BLaER1 (cell line): ENCODE measurements around the gene NDUFS8.
A peak's percentile ranks its signal among the peaks of the same experiment; 100 is the strongest.

Experiments
- H3K27ac ChIP-seq: shearing (Covaris generic); formaldehyde crosslinking; 2 replicates; pipeline ENCODE4 v1.8.1; 2022
- H3K27me3 ChIP-seq: shearing (Covaris generic); formaldehyde crosslinking; 2 replicates; pipeline ENCODE4 v1.8.1; 2022
- H3K36me3 ChIP-seq: shearing (Covaris generic); formaldehyde crosslinking; 2 replicates; pipeline ENCODE4 v1.8.1; 2022
- H3K4me1 ChIP-seq: shearing (Covaris generic); formaldehyde crosslinking; 2 replicates; pipeline ENCODE4 v1.8.1; 2022
- H3K4me2 ChIP-seq: shearing (Covaris generic); formaldehyde crosslinking; 2 replicates; pipeline ENCODE4 v1.8.1; 2022
- H3K4me3 ChIP-seq: shearing (Covaris generic); formaldehyde crosslinking; 2 replicates; pipeline ENCODE4 v1.8.1; 2022
- H3K9ac ChIP-seq: shearing (Covaris generic); formaldehyde crosslinking; 2 replicates; pipeline ENCODE4 v1.8.1; 2022
- H3K9me3 ChIP-seq: shearing (Covaris generic); formaldehyde crosslinking; 2 replicates; pipeline ENCODE4 v1.8.1; 2022
- H4K20me1 ChIP-seq: shearing (Covaris generic); formaldehyde crosslinking; 2 replicates; pipeline ENCODE4 v1.8.1; 2022
- Cebpa-rat ChIP-seq: shearing (Covaris generic); IDR thresholded peaks from 2 replicates; pipeline ENCODE4 v1.8.1; 2022

NDUFS8 gene

DNA sequence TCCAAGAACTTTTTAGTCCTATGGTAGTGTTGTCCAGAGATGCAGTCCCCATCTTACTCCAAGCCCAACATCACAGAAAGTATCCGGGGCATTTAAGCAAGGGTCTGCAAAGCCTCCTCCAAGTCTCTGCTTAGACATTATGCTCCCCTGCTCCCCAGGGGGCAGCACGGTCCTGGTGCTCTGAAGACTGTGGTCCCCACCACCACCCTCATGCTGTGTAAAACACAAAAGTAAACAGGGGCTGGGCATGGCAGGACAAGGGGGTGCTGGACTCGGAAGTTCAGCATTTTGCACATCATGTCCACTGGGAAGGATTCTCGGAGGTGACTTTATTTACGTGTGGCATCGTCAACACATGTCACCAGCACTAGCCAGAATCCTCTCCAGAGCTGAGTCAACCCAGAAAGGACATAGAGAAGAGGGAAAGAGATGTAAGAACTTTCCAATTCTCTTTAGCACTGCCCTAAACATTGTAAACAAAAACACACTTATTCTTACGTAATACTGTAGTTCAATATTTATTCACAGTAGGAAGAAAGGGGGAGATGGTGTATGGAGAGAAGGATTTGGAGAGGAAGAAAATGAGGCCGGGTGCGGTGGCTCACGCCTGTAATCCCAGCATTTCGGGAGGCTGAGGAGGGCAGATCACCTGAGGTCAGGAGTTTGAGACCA is 46.0 kb downstream of the NDUFS8 start:
- Histone ChIP-seq H3K27me3 (no peaks in the 10 kb centered on the region), H3K36me3 (peaks cover 71% of the 10 kb centered on the region), H3K4me2 (no peak overlapping the region), H3K27ac (no peak overlapping the region), H4K20me1 (peaks cover 39% of the 10 kb centered on the region; the same call in 1 of the 2 replicates), H3K4me1 (peaks cover 39% of the 10 kb centered on the region), H3K4me3 (no peak overlapping the region), H3K9ac (no peak overlapping the region), H3K9me3 (no peaks in the 10 kb centered on the region)
- TF ChIP-seq Cebpa-rat: 0 out of 2 replicates have a peak, but pooled peaks have one; percentile 40

- Histone ChIP-seq H3K4me3 (no peak overlapping the region), H3K27me3 (no peaks in the 10 kb centered on the region), H3K9ac (no peak overlapping the region), H3K36me3 (peaks cover 63% of the 10 kb centered on the region), H3K4me2 (peak overlapping the region; percentile 69), H3K9me3 (no peaks in the 10 kb centered on the region), H3K27ac (peak overlapping the region; percentile 28; the same call in 1 of the 2 replicates), H4K20me1 (peaks cover 38% of the 10 kb centered on the region), H3K4me1 (peaks cover 34% of the 10 kb centered on the region)
- no peak for TF ChIP-seq Cebpa-rat
Measured at GRCh38 chr11:68077617-68078582, 47.4 kb downstream of the NDUFS8 start.

- Histone ChIP-seq H3K27me3 (no peaks in the 10 kb centered on the region), H3K27ac (no peak overlapping the region), H3K9me3 (no peaks in the 10 kb centered on the region), H3K4me3 (no peak overlapping the region), H3K9ac (no peak overlapping the region), H4K20me1 (peaks cover 37% of the 10 kb centered on the region), H3K36me3 (peaks cover 41% of the 10 kb centered on the region), H3K4me2 (no peak overlapping the region), H3K4me1 (peaks cover 34% of the 10 kb centered on the region)
- no peak for TF ChIP-seq Cebpa-rat
Measured at GRCh38 chr11:68080860-68081259, 50.4 kb downstream of the NDUFS8 start.

DNA sequence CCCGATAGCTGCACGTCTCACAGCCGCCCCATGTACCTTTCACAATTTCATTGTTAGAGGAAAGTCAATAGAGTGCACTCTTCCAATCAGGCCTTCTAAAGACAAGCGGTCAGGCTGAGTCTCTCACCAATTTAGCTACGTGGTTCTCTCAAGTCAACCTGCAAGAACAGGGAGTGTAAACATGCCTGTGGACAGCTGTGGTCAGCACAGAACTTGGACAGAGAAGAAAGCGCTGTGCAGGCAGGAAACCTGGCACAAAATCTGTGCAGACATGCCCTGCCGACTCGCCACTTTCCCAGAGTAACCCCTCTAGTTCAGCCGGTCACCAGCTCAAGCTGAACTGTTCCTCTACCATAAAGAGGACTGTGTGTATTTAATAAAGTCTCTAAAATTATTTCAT is 51.2 kb downstream of the NDUFS8 start:
- Histone ChIP-seq H3K27me3 (no peaks in the 10 kb centered on the region), H3K27ac (no peak overlapping the region), H3K9me3 (no peaks in the 10 kb centered on the region), H3K4me1 (peaks cover 31% of the 10 kb centered on the region), H3K4me2 (no peak overlapping the region), H3K9ac (no peak overlapping the region), H3K36me3 (peaks cover 40% of the 10 kb centered on the region), H3K4me3 (no peak overlapping the region), H4K20me1 (peaks cover 30% of the 10 kb centered on the region)
- no peak for TF ChIP-seq Cebpa-rat

DNA sequence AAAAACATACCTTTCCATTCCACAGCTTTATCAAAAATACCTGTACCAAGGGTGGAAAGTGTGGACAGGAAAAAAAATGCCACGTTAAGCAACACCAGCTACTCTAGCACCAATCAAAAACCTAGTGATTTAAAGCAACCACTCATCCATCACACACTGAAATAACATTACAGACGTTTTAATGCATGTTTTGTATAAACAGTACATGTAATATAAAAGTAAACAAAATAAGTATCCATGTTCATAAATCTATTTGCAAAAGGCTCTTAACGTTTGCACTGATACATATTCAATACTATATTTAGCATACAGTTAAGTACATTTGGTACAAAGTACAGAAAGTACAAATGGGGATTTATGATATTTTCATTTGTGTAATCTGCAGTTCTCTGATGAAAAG is 52.0 kb downstream of the NDUFS8 start:
- Histone ChIP-seq H3K4me2 (no peak overlapping the region), H3K4me1 (peaks cover 23% of the 10 kb centered on the region), H4K20me1 (peaks cover 22% of the 10 kb centered on the region), H3K27ac (no peak overlapping the region), H3K4me3 (no peak overlapping the region), H3K9ac (no peak overlapping the region), H3K27me3 (no peaks in the 10 kb centered on the region), H3K36me3 (peaks cover 40% of the 10 kb centered on the region), H3K9me3 (no peaks in the 10 kb centered on the region)
- no peak for TF ChIP-seq Cebpa-rat

DNA sequence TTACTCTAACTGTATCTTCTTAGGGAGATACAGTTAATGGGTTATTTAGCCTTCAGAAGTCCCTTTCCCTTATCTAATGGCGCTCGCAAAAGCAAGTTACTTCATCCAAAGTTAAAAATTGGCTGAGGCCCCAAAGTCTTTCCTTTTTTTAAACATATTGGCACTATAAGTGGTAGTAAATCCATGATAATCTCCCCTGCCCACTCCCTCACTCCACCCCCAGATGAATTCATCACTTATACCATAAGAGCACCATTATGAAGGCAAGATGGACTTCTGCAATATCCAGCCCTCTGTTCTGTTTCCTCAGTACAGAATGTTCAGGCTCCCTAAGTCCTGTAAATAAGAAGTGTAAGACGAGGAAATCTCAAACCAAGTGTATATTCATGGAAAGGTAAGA is 53.0 kb downstream of the NDUFS8 start:
- no peak overlapping the region for H3K9ac ChIP-seq
- H3K4me3 ChIP-seq: no peak overlapping the region
- H3K4me2 ChIP-seq: no peak overlapping the region
- H3K9me3 ChIP-seq: no peaks in the 10 kb centered on the region
- peaks cover 13% of the 10 kb centered on the region for H3K4me1 ChIP-seq
- peaks cover 47% of the 10 kb centered on the region for H3K36me3 ChIP-seq
- no peaks in the 10 kb centered on the region for H3K27me3 ChIP-seq
- H4K20me1 ChIP-seq: peaks cover 11% of the 10 kb centered on the region
- TF ChIP-seq Cebpa-rat: no peak
- no peak overlapping the region for H3K27ac ChIP-seq
